HepG2 (cell line): Measurements from ENCODE around the gene MSI2. TPM values are rescaled to one million over a fixed set of nuclear protein-coding genes. Genes with fewer than 3 reads are reported as not detected.

Experiments
- ATAC-seq: fragments of 200-7000 bp; cut with Tn5 transposase; 3 replicates; pipeline ENCODE4 v1.9.1; 2020; ENCODE audit warnings: mild to moderate bottlenecking, moderate library complexity
- BruUV-seq: library from RNA; stranded (reverse); fragments of 400-500 nt; replicated peaks from 2 replicates; lab custom pipeline; 2021; lab: Mats Ljungman, UMichigan
- CTCF ChIA-PET: fragments of 300-600 bp; formaldehyde crosslinking; extraction: SDS; loops from one replicate; lab custom pipeline; 2021; ENCODE audit warnings: low total read pairs, inconsistent platforms, low intra/inter-chr PET ratio; lab: Yijun Ruan, JAX
- POLR2A ChIA-PET: fragments of 350-600 bp; sonication (Branson Sonifier 250); formaldehyde crosslinking; loops from one replicate; lab custom pipeline; 2020; ENCODE audit warnings: antibody characterized with exemption, inconsistent platforms; lab: Yijun Ruan, JAX
- DNase-seq: peaks from one replicate; pipeline ENCODE4 v3.0.0-alpha.2; 2015; ENCODE audit warnings: low spot score
- FAIRE-seq: peaks from 3 replicates; lab custom pipeline; 2011; peaks lifted over from hg19 to GRCh38; lab: Jason Lieb, UNC
- H2AFZ ChIP-seq: one replicate; pipeline ENCODE4 v1.6.1; 2011; ENCODE audit warnings: low read length, inconsistent platforms
- H3K27ac ChIP-seq: fragments of 300-600 bp; 3 replicates; pipeline ENCODE4 v1.8.0; 2011; ENCODE audit warnings: mixed run types, mild to moderate bottlenecking, mixed read lengths, low read length, inconsistent platforms; ENCODE audit not compliant: insufficient read depth; ENCODE audit errors: extremely low read length
- H3K27me3 ChIP-seq, 2 experiments: fragments of 200-600 bp in 1 of 2; 2 replicates in 1 of 2; 3 replicates in 1 of 2; pipeline versions ENCODE4 v1.6.0 to v1.8.0; 2011; ENCODE audit warnings: low read length in 2 of 2, mild to moderate bottlenecking in 2 of 2, moderate library complexity in 2 of 2, inconsistent platforms in 1 of 2; ENCODE audit not compliant: insufficient read depth in 2 of 2, control insufficient read depth in 1 of 2
- H3K36me3 ChIP-seq, 2 experiments: fragments of 200-600 bp in 1 of 2; replicated peaks in 1 of 2; 2 replicates in 1 of 2; 3 replicates in 1 of 2; pipeline versions ENCODE4 v1.5.1 to v1.8.0; 2011; ENCODE audit warnings: low read length in 2 of 2, inconsistent platforms in 1 of 2; ENCODE audit not compliant: insufficient read depth in 2 of 2, control insufficient read depth in 1 of 2
- H3K4me1 ChIP-seq: 2 replicates; pipeline ENCODE4 v1.5.1; 2012; ENCODE audit warnings: low read length, inconsistent platforms; ENCODE audit not compliant: insufficient read depth
- H3K4me2 ChIP-seq: 2 replicates; pipeline ENCODE4 v1.6.0; 2011; ENCODE audit warnings: low read depth, low read length, inconsistent platforms
- H3K4me3 ChIP-seq, 3 experiments: fragments of 200-600 bp in 1 of 3; sonication (generic), shearing (Covaris generic) in 1 of 3; replicated peaks in 1 of 3; 2 replicates each; pipeline ENCODE4 v1.5.1; 2011 to 2016; ENCODE audit warnings: low read length in 3 of 3, inconsistent platforms in 2 of 3, low read depth in 2 of 3, mild to moderate bottlenecking in 2 of 3, control low read depth in 1 of 3, mixed read lengths in 1 of 3; ENCODE audit not compliant: insufficient read depth in 1 of 3
- H3K79me2 ChIP-seq: one replicate; pipeline ENCODE4 v1.6.1; 2011; ENCODE audit warnings: low read length, inconsistent platforms; ENCODE audit not compliant: insufficient read depth
- H3K9ac ChIP-seq: 2 replicates; pipeline ENCODE4 v1.6.0; 2011; ENCODE audit warnings: mild to moderate bottlenecking, low read depth, low read length, inconsistent platforms; ENCODE audit not compliant: insufficient read depth
- H3K9me3 ChIP-seq: 2 replicates; pipeline ENCODE4 v1.5.1; 2012; ENCODE audit warnings: mild to moderate bottlenecking, low read length
- H4K20me1 ChIP-seq: 2 replicates; pipeline ENCODE4 v1.6.0; 2011; ENCODE audit warnings: inconsistent platforms, mild to moderate bottlenecking, low read length, moderate library complexity; ENCODE audit not compliant: insufficient read depth
- BCLAF1 ChIP-seq: fragments of 450-650 bp; IDR thresholded peaks from 2 replicates; pipeline ENCODE4 v1.6.1; 2017; ENCODE audit warnings: mild to moderate bottlenecking
- GLI4 ChIP-seq: sonication (generic); formaldehyde crosslinking; IDR thresholded peaks from 2 replicates; pipeline ENCODE4 v1.5.1; 2020; ENCODE audit warnings: missing genetic modification reagents, mild to moderate bottlenecking, moderate library complexity, borderline replicate concordance
- MAZ ChIP-seq, 2 experiments: sonication (generic) in 1 of 2; formaldehyde crosslinking in 1 of 2; IDR thresholded peaks; 2 replicates each; pipeline versions ENCODE4 v1.5.0 to v1.6.1; 2012 to 2020; ENCODE audit warnings: low read depth in 2 of 2, mild to moderate bottlenecking in 2 of 2, borderline replicate concordance in 1 of 2, improper control_type of control experiment in 1 of 2, low read length in 1 of 2, missing genetic modification reagents in 1 of 2, moderate library complexity in 1 of 2
- NFYB ChIP-seq: sonication (generic); formaldehyde crosslinking; IDR thresholded peaks from 2 replicates; pipeline ENCODE4 v1.4.0; 2020; ENCODE audit warnings: missing genetic modification reagents
- PATZ1 ChIP-seq: sonication (generic); formaldehyde crosslinking; IDR thresholded peaks from 2 replicates; pipeline ENCODE4 v1.4.0; 2020; ENCODE audit warnings: missing genetic modification reagents
- POGZ ChIP-seq: sonication (generic); formaldehyde crosslinking; IDR thresholded peaks from 2 replicates; pipeline ENCODE4 v1.4.0; 2020; ENCODE audit warnings: mild to moderate bottlenecking, missing genetic modification reagents
- SALL1 ChIP-seq: sonication (generic); formaldehyde crosslinking; IDR thresholded peaks from 2 replicates; pipeline ENCODE4 v1.8.0; 2022; ENCODE audit warnings: mild to moderate bottlenecking, missing genetic modification reagents
- SOX6 ChIP-seq, 2 experiments: fragments of 450-650 bp in 1 of 2; sonication (generic) in 1 of 2; formaldehyde crosslinking in 1 of 2; IDR thresholded peaks; 2 replicates each; pipeline versions ENCODE4 v1.4.0 to v1.6.1; 2017 to 2020; ENCODE audit warnings: antibody characterized with exemption in 1 of 2, mild to moderate bottlenecking in 1 of 2, missing genetic modification reagents in 1 of 2
- SP4 ChIP-seq: sonication (generic); formaldehyde crosslinking; IDR thresholded peaks from 2 replicates; pipeline ENCODE4 v1.8.1; 2023; ENCODE audit warnings: mild to moderate bottlenecking, missing genetic modification reagents
- ZBTB42 ChIP-seq: sonication (generic); formaldehyde crosslinking; IDR thresholded peaks from 2 replicates; pipeline ENCODE4 v1.5.0; 2020; ENCODE audit warnings: mild to moderate bottlenecking, missing genetic modification reagents
- ZNF317 ChIP-seq: sonication (generic); formaldehyde crosslinking; IDR thresholded peaks from 2 replicates; pipeline ENCODE4 v1.5.0; 2020; ENCODE audit warnings: mild to moderate bottlenecking, missing genetic modification reagents
- ZNF350 ChIP-seq: sonication (generic); formaldehyde crosslinking; IDR thresholded peaks from 2 replicates; pipeline ENCODE4 v1.4.0; 2020; ENCODE audit warnings: mild to moderate bottlenecking, low read depth, missing genetic modification reagents, borderline replicate concordance
- ZNF362 ChIP-seq: sonication (generic); formaldehyde crosslinking; IDR thresholded peaks from 2 replicates; pipeline ENCODE4 v1.4.0; 2020; ENCODE audit warnings: missing genetic modification reagents, mild to moderate bottlenecking, borderline replicate concordance
- ZNF614 ChIP-seq: IDR thresholded peaks from 2 replicates; pipeline ENCODE4 v1.6.1; 2018; ENCODE audit warnings: missing biosample characterization, missing genetic modification reagents, inconsistent platforms, borderline replicate concordance
- WGBS: methylation state at CpG from one replicate; pipeline ENCODE4 v1.1.6; 2017; ENCODE audit warnings: low lambda C conversion rate; 5-methylcytosine and 5-hydroxymethylcytosine counted together
- in situ Hi-C: cut with HindIII; loops from 2 replicates; pipeline ENCODE4 v1.10.0; 2017; ENCODE audit warnings: low pct_unique_long_range_greater_than_20kb; ENCODE audit not compliant: extremely low pct_ligation_motif_present
- intact Hi-C: fragments of 100-400 bp; cut with micrococcal nuclease; formaldehyde crosslinking; loops from one replicate; pipeline ENCODE4 v1.10.0; 2022; ENCODE audit not compliant: unreplicated experiment
- polyA plus RNA-seq, 8 experiments: library from polyadenylated mRNA; depleted of rRNA in 3 of 8; stranded (reverse) in 7 of 8; unstranded in 1 of 8; fragments of >200 nt; fragmentation: Illumina TruSeq in 4 of 8; extraction: Trizol in 4 of 8; gene quantifications; 2 replicates each; pipeline versions ENCODE4 v1.2.1 to v1.2.3, GENCODE V29; 2011 to 2016; ENCODE audit warnings: low read depth in 4 of 8, missing spikeins in 1 of 8, mixed read lengths in 1 of 8; ENCODE audit not compliant: insufficient read depth in 1 of 8
- total RNA-seq, 5 experiments: library from RNA; depleted of rRNA; stranded (reverse); fragments of >200 nt; fragmentation: Illumina TruSeq; extraction: Trizol; gene quantifications; 2 replicates each; pipeline ENCODE4 v1.2.3, GENCODE V29; 2016; ENCODE audit warnings: low read depth in 1 of 5

MSI2 gene
- total and polyA plus RNA-seq, 2 of the 13 experiments (the other 11 are each of a cell fraction or from before 2014, with no cell fraction given) = 77.5 to 78.4 TPM

GRCh38 chr17:57528058-57528451 lies 271.7 kb downstream of the MSI2 start:
- WGBS = 81% methylated on average over 7 of the region's 7 CpGs
- BruUV-seq = no TSS peak
- Histone ChIP-seq H3K4me1 (peaks cover 97% of the 10 kb centered on the region), H3K9ac (no peak overlapping the region), H4K20me1 (no peaks in the 10 kb centered on the region), H2AFZ (no peak overlapping the region), H3K27me3 (no peaks in the 10 kb centered on the region), H3K79me2 (peaks cover 11% of the 10 kb centered on the region), H3K36me3 (peaks cover 6 to 7% of the 10 kb centered on the region in 2 experiments), H3K27ac (peak overlapping the region; percentile 26), H3K9me3 (no peaks in the 10 kb centered on the region), H3K4me2 (no peak overlapping the region), H3K4me3 (no peak overlapping the region)
- in situ Hi-C loops = loop anchor here (5.0 kb wide), 1 partner anchor 34 kb away; no protein-coding TSS in a partner anchor
- ATAC-seq (no peak), FAIRE-seq (no peak), DNase-seq (no peak)
- intact Hi-C loops = no loop called here
- CTCF ChIA-PET = no interaction called here
- POLR2A ChIA-PET = interaction anchor here (0.8 to 5.2 kb wide), 2 partner anchors 10 to 23 kb away, joined by 3 to 25 read pairs; no protein-coding TSS in a partner anchor
- TF ChIP-seq SALL1 (peak; percentile 26; the same call in 1 of the 2 replicates), ZNF362 (no peak), NFYB (CRISPR knock-in tag) (no peak), ZNF317 (CRISPR knock-in tag) (0 out of 2 replicates have a peak, but pooled peaks have one; percentile 42), BCLAF1 (no peak), MAZ (IDR thresholded peaks at IDR 0.05; ENCODE audit: borderline replicate concordance, low read depth, low read length) (no peak), MAZ (CRISPR knock-in tag; IDR thresholded peaks at IDR 0.05; ENCODE audit: low read depth) (0 out of 2 replicates have a peak, but pooled peaks have one; percentile 26), PATZ1 (peak; percentile 80), POGZ (CRISPR knock-in tag) (0 out of 2 replicates have a peak, but pooled peaks have one; percentile 20), ZNF350 (CRISPR knock-in tag) (0 out of 2 replicates have a peak, but pooled peaks have one; percentile 30), GLI4 (CRISPR knock-in tag) (no peak), ZBTB42 (no peak), ZNF614 (no peak), SOX6 (IDR thresholded peaks at IDR 0.05) (no peak), SOX6 (CRISPR knock-in tag; IDR thresholded peaks at IDR 0.05) (peak; percentile 34; the same call in 1 of the 2 replicates), SP4 (0 out of 2 replicates have a peak, but pooled peaks have one; percentile 1)
